Endothelial cell of umbilical vein (primary cell): ENCODE data around the gene NYAP1.

Experiments
- CTCF ChIP-seq, 2 donors: IDR thresholded peaks; 1 replicate in 1 of 2; 2 replicates in 1 of 2; pipeline ENCODE4 v1.5.1; 2011; ENCODE audit warnings: low read length in 2 of 2, mild to moderate bottlenecking in 2 of 2, moderate library complexity in 2 of 2, control low read depth in 1 of 2, inconsistent platforms in 1 of 2, low read depth in 1 of 2; ENCODE audit not compliant: insufficient read depth in 1 of 2; ENCODE audit errors: extremely low read depth in 1 of 2
- FOS ChIP-seq: IDR thresholded peaks from 2 replicates; pipeline ENCODE4 v1.6.1; 2011; ENCODE audit warnings: mild to moderate bottlenecking, low read length, moderate library complexity, borderline replicate concordance; ENCODE audit not compliant: insufficient read depth
- JUN ChIP-seq: IDR thresholded peaks from 2 replicates; pipeline ENCODE4 v1.6.1; 2011; ENCODE audit warnings: borderline replicate concordance, low read depth; ENCODE audit not compliant: insufficient read length, insufficient read depth
- POLR2AphosphoS5 ChIP-seq: IDR thresholded peaks from 2 replicates; pipeline ENCODE4 v1.6.1; 2012; ENCODE audit warnings: low read depth, mild to moderate bottlenecking, control low read depth, low read length, moderate library complexity; ENCODE audit not compliant: insufficient read depth

GRCh38 chr7:100456562-100456961 lies 27.2 kb upstream of the NYAP1 start:
- TF ChIP-seq JUN: no peak
- TF ChIP-seq CTCF (IDR thresholded peaks at IDR 0.05; ENCODE audit: extremely low read depth in 1 of 2, insufficient read depth in 1 of 2, low read depth in 1 of 2, low read length in 2 of 2): no peak
- no peak for TF ChIP-seq FOS
- no peak for TF ChIP-seq POLR2AphosphoS5
